HG02970 (cell line): Measurements from ENCODE around the gene KCNAB1.

ENCODE experiments used
- ATAC-seq: cut with Tn5 transposase; IDR thresholded peaks from one replicate; pipeline ENCODE4 v1.9.1; 2021; ENCODE audit warnings: mild to moderate bottlenecking, moderate library complexity, moderate number of reproducible peaks; ENCODE audit not compliant: unreplicated experiment, low FRiP score

The KCNAB1 gene

GRCh38 chr3:156577736-156578135, 457.4 kb downstream of the KCNAB1 start:
- no peak for ATAC-seq

- no peak for ATAC-seq
Measured at GRCh38 chr3:156579427-156579851, 459.1 kb downstream of the KCNAB1 start.

- no peak for ATAC-seq
Measured at GRCh38 chr3:156581033-156581432, 460.7 kb downstream of the KCNAB1 start.

- ATAC-seq = no peak
Measured at GRCh38 chr3:156581954-156582353, 461.6 kb downstream of the KCNAB1 start.

GRCh38 chr3:156582532-156583183, 462.3 kb downstream of the KCNAB1 start:
- no peak for ATAC-seq

- ATAC-seq = no peak
Measured at GRCh38 chr3:156583469-156583868, 463.1 kb downstream of the KCNAB1 start.

GRCh38 chr3:156586905-156587759, 466.8 kb downstream of the KCNAB1 start:
- ATAC-seq = no peak

- ATAC-seq = no peak
Measured at GRCh38 chr3:156587760-156588069, 467.3 kb downstream of the KCNAB1 start.
